BJ (cell line): ENCODE results near the gene HOXA3. TPM values are rescaled to one million over a fixed set of nuclear protein-coding genes. Genes with fewer than 3 reads are reported as not detected.

ENCODE experiments used
- CTCF ChIA-PET: fragments of 350-600 bp; formaldehyde crosslinking; extraction: SDS; loops from one replicate; lab custom pipeline; 2021; ENCODE audit warnings: antibody characterized with exemption, inconsistent platforms; lab: Yijun Ruan, JAX
- POLR2A ChIA-PET: fragments of 300-600 bp; sonication (Branson Sonifier 250); formaldehyde crosslinking; extraction: SDS; loops from one replicate; lab custom pipeline; 2021; ENCODE audit warnings: antibody characterized with exemption; lab: Charles Lee
- DNase-seq: peaks from one replicate; pipeline ENCODE4 v3.0.0-alpha.2; 2011; ENCODE audit warnings: low read depth
- H3K27me3 ChIP-seq: 2 replicates; pipeline ENCODE4 v1.6.0; 2011; ENCODE audit warnings: low read length; ENCODE audit not compliant: control insufficient read depth, insufficient read depth
- H3K36me3 ChIP-seq: 2 replicates; pipeline ENCODE4 v1.5.1; 2011; ENCODE audit warnings: low read length; ENCODE audit not compliant: control insufficient read depth, insufficient read depth
- H3K4me3 ChIP-seq: 2 replicates; pipeline ENCODE4 v1.5.1; 2011; ENCODE audit warnings: low read depth, mild to moderate bottlenecking, control low read depth, low read length
- CTCF ChIP-seq: IDR thresholded peaks from 2 replicates; pipeline ENCODE4 v1.5.1; 2011; ENCODE audit warnings: low read depth, mild to moderate bottlenecking, control low read depth, inconsistent platforms, low read length, moderate library complexity; ENCODE audit not compliant: insufficient read depth
- polyA plus RNA-seq: library from polyadenylated mRNA; depleted of rRNA; stranded (reverse); fragments of >200 nt; gene quantifications from 2 replicates; pipeline ENCODE4 v1.2.3, GENCODE V29; 2011

Gene HOXA3
- polyA plus RNA-seq, 1 experiment: 0.15 TPM

GRCh38 chr7:27130540-27131389 lies 21.6 kb downstream of the HOXA3 start, which contains the start of gene HOXA4:
TSS of gene HOXA4 (minus strand) at chr7:27130757. CDS start at chr7:27130733, 24 bp downstream.
- peak within 1 kb of the TSS; percentile 78 for H3K4me3 ChIP-seq
- ChIA-PET POLR2A (no interaction called here), CTCF (interaction anchor here (0.6 to 2.2 kb wide), 10 partner anchors 10 to 1599 kb away, joined by 3 to 15 read pairs (median 4); partner anchors contain the start of gene HOXA5)
- no peaks in the 10 kb centered on the region for H3K27me3 ChIP-seq
- DNase-seq: no peak
- no peak for TF ChIP-seq CTCF
- H3K36me3 ChIP-seq: no peaks in the 10 kb centered on the region

GRCh38 chr7:27129729-27130539 lies 22.4 kb downstream of the HOXA3 start:
- H3K4me3 ChIP-seq: peak overlapping the region; percentile 78
- H3K36me3 ChIP-seq: no peaks in the 10 kb centered on the region
- peak; percentile 33; the same call in 1 of the 2 replicates for TF ChIP-seq CTCF
- POLR2A ChIA-PET: no interaction called here
- CTCF ChIA-PET: interaction anchor here (0.9 to 2.4 kb wide), 4 partner anchors 13 to 272 kb away, joined by 4 to 15 read pairs (median 6); partner anchors contain the start of gene HOXA5
- DNase-seq: no peak
- no peaks in the 10 kb centered on the region for H3K27me3 ChIP-seq

DNA sequence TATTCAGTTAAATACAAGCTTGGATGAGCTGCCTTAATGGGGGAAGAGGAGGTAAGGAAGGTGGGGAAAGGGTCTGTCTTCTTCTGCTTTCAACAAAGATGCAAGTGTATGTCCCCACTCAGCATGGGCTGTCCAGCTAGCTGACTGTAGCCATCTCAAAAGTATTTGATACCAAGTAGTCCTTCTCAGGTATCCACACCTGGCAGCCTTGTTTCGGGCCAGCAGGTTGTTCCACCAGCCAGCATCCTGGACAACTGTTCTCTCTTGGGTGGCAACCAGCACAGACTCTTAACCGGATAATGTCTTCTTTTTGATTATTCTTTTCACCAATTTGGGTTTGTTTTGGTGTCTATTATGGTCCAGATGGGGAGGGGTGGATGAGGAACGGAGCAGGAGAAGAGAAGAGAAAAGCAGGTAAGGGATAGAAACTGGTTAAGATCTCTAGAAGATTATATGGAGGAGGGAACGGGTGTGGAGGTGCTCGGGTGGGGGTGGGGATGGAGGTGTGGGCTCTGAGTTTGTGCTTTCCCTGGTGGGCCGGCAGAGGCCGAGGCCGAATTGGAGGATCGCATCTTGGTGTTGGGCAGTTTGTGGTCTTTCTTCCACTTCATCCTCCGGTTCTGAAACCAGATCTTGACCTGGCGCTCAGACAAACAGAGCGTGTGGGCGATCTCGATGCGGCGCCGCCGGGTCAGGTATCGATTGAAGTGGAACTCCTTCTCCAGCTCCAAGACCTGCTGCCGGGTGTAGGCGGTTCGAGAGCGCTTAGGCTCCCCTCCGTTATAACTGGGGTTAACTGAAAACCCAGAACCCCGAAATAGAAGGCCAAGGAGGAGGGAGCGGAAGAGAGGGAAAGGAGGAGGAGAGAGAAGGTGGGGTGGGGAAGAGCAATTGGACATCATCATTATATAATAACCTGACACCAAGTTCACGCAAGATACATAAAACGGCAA lies 23.3 kb downstream of the HOXA3 start:
- ChIA-PET POLR2A (no interaction called here), CTCF (interaction anchor here (1.7 to 2.4 kb wide), 2 partner anchors 14 to 32 kb away, joined by 4 to 6 read pairs; no protein-coding TSS in a partner anchor)
- H3K36me3 ChIP-seq: no peaks in the 10 kb centered on the region
- TF ChIP-seq CTCF: no peak
- no peak overlapping the region for H3K4me3 ChIP-seq
- DNase-seq: no peak
- no peaks in the 10 kb centered on the region for H3K27me3 ChIP-seq

GRCh38 chr7:27128034-27128433 lies 24.3 kb downstream of the HOXA3 start:
- CTCF ChIA-PET: interaction anchor here (0.9 to 2.4 kb wide), 3 partner anchors 15 to 33 kb away, joined by 3 to 6 read pairs (median 4); no protein-coding TSS in a partner anchor
- H3K27me3 ChIP-seq: no peaks in the 10 kb centered on the region
- no peak for DNase-seq
- H3K4me3 ChIP-seq: no peak overlapping the region
- no peaks in the 10 kb centered on the region for H3K36me3 ChIP-seq
- TF ChIP-seq CTCF: no peak
- POLR2A ChIA-PET: no interaction called here
